ENCODE measurements around the gene TMPRSS5. TPM values are rescaled to one million over a fixed set of nuclear protein-coding genes. Genes with fewer than 3 reads are reported as not detected.

Gene TMPRSS5
- total and polyA plus RNA-seq, 10 of the 15 experiments (the other 5 are each of a cell fraction or from before 2014, with no cell fraction given): 0.05 to 0.85 (median 0.34) TPM; not detected in 2

GRCh38 chr11:113681711-113682413 lies 24.2 kb downstream of the TMPRSS5 start:
- H3K79me2 ChIP-seq (ENCODE audit: control insufficient read depth, insufficient read depth, low read length): no peaks in the 10 kb centered on the region
- TF ChIP-seq GATAD2B (conservative IDR thresholded peaks at IDR 0.05; ENCODE audit: low read depth): no peak
- no peak for TF ChIP-seq TCF12 (IDR thresholded peaks at IDR 0.05; ENCODE audit: low read depth, low read length)
- TF ChIP-seq RELA (IDR thresholded peaks at IDR 0.05; ENCODE audit: borderline replicate concordance, partially characterized antibody): no peak
- no peak for TF ChIP-seq ZNF24 (IDR thresholded peaks at IDR 0.05)
- no peak for TF ChIP-seq ZNF207 (IDR thresholded peaks at IDR 0.05; ENCODE audit: borderline replicate concordance)
- no peak for TF ChIP-seq CBFB (IDR thresholded peaks at IDR 0.05; ENCODE audit: low read depth)
- TF ChIP-seq RBBP5 (conservative IDR thresholded peaks at IDR 0.05): no peak
- no peak for TF ChIP-seq ASH2L (IDR thresholded peaks at IDR 0.05; ENCODE audit: borderline replicate concordance, low read depth)
- no peak for TF ChIP-seq ZNF384 (IDR thresholded peaks at IDR 0.05; ENCODE audit: borderline replicate concordance, low read depth, low read length)
- TF ChIP-seq SKIL (IDR thresholded peaks at IDR 0.05; ENCODE audit: low read depth, poor library complexity, severe bottlenecking): no peak
- no peak for TF ChIP-seq ELK1 (IDR thresholded peaks at IDR 0.05; ENCODE audit: low read depth, low read length)
- no peak for TF ChIP-seq ZNF592 (IDR thresholded peaks at IDR 0.05)
- no peak for TF ChIP-seq CTCF (IDR thresholded peaks at IDR 0.05 in 2 of 3, conservative IDR thresholded peaks at IDR 0.05 in 1 of 3; ENCODE audit: control insufficient read depth in 2 of 3, extremely low read depth in 1 of 3, insufficient read depth in 1 of 3, low read depth in 3 of 3, low read length in 3 of 3)
- no peak for TF ChIP-seq SUPT20H (IDR thresholded peaks at IDR 0.05; ENCODE audit: borderline replicate concordance, control insufficient read depth, low read depth, low read length)
- in situ Hi-C loops (cut with MboI): no loop called here
- intact Hi-C loops (cut with micrococcal nuclease; ENCODE audit: unreplicated experiment): no loop called here
- SMC1A ChIA-PET (ENCODE audit: uncharacterized antibody, unreplicated experiment): no interaction called here
- BruUV-seq (replicated peaks): no TSS peak
- RAD21 ChIA-PET (ENCODE audit: unreplicated experiment): no interaction called here
- H2AFZ ChIP-seq (ENCODE audit: control insufficient read depth, low read depth, low read length): no peak overlapping the region
- H3K9ac ChIP-seq (ENCODE audit: control insufficient read depth, insufficient read depth, low read length): no peak overlapping the region
- FAIRE-seq (no peak), DNase-seq (ENCODE audit: low read depth, low spot score) (no peak), ATAC-seq (no peak)
- H3K27me3 ChIP-seq (replicated peaks in 1 of 2; ENCODE audit: control insufficient read depth in 2 of 2, insufficient read depth in 2 of 2, low read length in 1 of 2): no peaks in the 10 kb centered on the region; a peak in 2 of 4 replicates
- no peaks in the 10 kb centered on the region for H4K20me1 ChIP-seq (ENCODE audit: control insufficient read depth, insufficient read depth)
- H3K36me3 ChIP-seq (ENCODE audit: control insufficient read depth in 2 of 2, insufficient read depth in 2 of 2, low read length in 1 of 2): no peaks in the 10 kb centered on the region
- WGBS (ENCODE audit: insufficient coverage, insufficient replicate concordance, low lambda C conversion rate, missing lambda C conversion rate): 50% methylated on average over 9 of the region's 10 CpGs
- no peak overlapping the region for H3K4me2 ChIP-seq (ENCODE audit: control insufficient read depth, insufficient read depth)
- H3K27ac ChIP-seq (ENCODE audit: control insufficient read depth, insufficient read depth): no peak overlapping the region
- H3K4me1 ChIP-seq (ENCODE audit: control insufficient read depth, insufficient read depth, low read length): no peaks in the 10 kb centered on the region; the same call in 1 of the 2 replicates
- POLR2A ChIA-PET: no interaction called here
- H3K4me3 ChIP-seq: no peak overlapping the region
- H3K9me3 ChIP-seq (replicated peaks; ENCODE audit: control insufficient read depth, insufficient read depth, low read length): no peaks in the 10 kb centered on the region
- CTCF ChIA-PET: no interaction called here

Data from GM12878 (cell line).